Spleen (tissue), 7 donors: ENCODE measurements around the gene AGAP3.
A peak's percentile ranks its signal among the peaks of the same experiment; 100 is the strongest.

ENCODE experiments used
- POLR2A ChIP-seq, 3 donors: fragments of 450-650 bp; IDR thresholded peaks; one replicate each; pipeline ENCODE4 v1.5.1; 2017; ENCODE audit warnings: antibody characterized with exemption in 3 of 3, mild to moderate bottlenecking in 1 of 3
- POLR2AphosphoS5 ChIP-seq, 3 donors: sonication (generic); formaldehyde crosslinking; IDR thresholded peaks; one replicate each; pipeline ENCODE4 v1.5.1; 2017; ENCODE audit warnings: antibody characterized with exemption in 3 of 3
- TF ChIP-seq, protein P1 (sequence below), 11 experiments: fragments of 200-600 bp in 7 of 11; fragments of 450-650 bp in 4 of 11; sonication (generic) in 4 of 11; IDR thresholded peaks in 8 of 11; conservative IDR thresholded peaks in 3 of 11; 1 replicate in 7 of 11; 2 replicates in 4 of 11; pipeline versions ENCODE4 v1.4.0 to v1.8.0; 2016 to 2021; ENCODE audit warnings: antibody characterized with exemption in 11 of 11, inconsistent platforms in 4 of 11, mild to moderate bottlenecking in 1 of 11
- donor health status: DM: no; HTN: no; CAD: no; lungs with moderate emphysema.
- donor health status: DM: no; HTN: no; CAD: no.
- donor health status: DM: no; HTN: no; CAD: no.

DNA sequence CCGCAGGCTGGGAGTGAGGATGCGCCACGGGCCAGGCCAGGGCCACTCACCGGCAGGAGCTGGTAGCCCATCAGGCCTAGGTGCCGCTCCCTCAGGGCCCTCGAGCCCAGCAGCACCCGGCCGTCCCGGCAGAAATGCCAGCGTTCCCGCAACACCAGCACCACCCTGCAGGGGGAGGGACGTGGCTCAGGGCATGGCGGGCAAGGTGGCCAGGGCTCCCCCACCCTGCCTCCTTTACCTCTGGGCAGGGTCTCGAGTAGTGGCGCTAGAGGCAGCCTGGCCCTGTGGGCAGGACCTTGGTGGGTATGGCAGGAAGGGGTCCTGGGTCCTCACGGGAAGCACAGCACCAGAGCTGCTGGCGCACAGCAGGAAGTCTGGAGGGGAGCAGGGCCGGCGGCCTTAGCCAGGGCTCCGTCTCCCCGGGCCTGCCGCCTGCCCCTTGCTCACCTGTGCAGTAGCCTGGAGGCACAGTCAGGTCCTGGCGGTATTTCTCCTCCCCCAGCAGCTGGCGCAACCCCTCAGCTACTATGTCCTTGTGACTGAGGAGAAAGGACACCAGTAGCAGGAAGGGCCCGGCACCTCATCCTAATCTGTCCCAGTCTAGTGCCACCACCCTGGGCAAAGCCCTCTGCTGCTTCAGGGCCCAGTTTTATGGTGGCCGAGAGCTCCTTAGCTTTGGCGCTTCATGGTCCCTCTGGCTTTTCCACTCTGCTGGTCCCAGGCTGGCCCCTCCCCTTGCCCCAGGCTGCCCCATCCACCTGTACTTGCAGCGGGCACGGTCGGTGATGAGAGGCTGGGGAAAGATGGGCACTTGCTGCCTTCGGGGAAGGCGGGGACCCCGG lies 9.2 kb upstream of the AGAP3 start:
- TF ChIP-seq, protein P1, sequence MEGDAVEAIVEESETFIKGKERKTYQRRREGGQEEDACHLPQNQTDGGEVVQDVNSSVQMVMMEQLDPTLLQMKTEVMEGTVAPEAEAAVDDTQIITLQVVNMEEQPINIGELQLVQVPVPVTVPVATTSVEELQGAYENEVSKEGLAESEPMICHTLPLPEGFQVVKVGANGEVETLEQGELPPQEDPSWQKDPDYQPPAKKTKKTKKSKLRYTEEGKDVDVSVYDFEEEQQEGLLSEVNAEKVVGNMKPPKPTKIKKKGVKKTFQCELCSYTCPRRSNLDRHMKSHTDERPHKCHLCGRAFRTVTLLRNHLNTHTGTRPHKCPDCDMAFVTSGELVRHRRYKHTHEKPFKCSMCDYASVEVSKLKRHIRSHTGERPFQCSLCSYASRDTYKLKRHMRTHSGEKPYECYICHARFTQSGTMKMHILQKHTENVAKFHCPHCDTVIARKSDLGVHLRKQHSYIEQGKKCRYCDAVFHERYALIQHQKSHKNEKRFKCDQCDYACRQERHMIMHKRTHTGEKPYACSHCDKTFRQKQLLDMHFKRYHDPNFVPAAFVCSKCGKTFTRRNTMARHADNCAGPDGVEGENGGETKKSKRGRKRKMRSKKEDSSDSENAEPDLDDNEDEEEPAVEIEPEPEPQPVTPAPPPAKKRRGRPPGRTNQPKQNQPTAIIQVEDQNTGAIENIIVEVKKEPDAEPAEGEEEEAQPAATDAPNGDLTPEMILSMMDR (IDR thresholded peaks at IDR 0.05 in 8 of 11, conservative IDR thresholded peaks at IDR 0.05 in 3 of 11) = peak in 1 of 11 experiments; percentile 9
- TF ChIP-seq POLR2A (IDR thresholded peaks at IDR 0.05) (no peak), POLR2AphosphoS5 (IDR thresholded peaks at IDR 0.05) (peak; percentile 29 to 77 (median 56))
